ENCODE data around the gene GAS1. TPM values are rescaled to one million over a fixed set of nuclear protein-coding genes. Genes with fewer than 3 reads are reported as not detected.

GAS1 gene
- total and polyA plus RNA-seq, 10 of the 15 experiments (the other 5 are each of a cell fraction or from before 2014, with no cell fraction given): not detected

GRCh38 chr9:86968258-86968920 is 21.1 kb upstream of the GAS1 start:
- Histone ChIP-seq H3K9me3 (replicated peaks; ENCODE audit: control insufficient read depth, insufficient read depth, low read length) (no peaks in the 10 kb centered on the region), H3K4me3 (no peak overlapping the region), H3K27me3 (replicated peaks in 1 of 2; ENCODE audit: control insufficient read depth in 2 of 2, insufficient read depth in 2 of 2, low read length in 1 of 2) (no peaks in the 10 kb centered on the region; a peak in 1 of 4 replicates), H3K4me2 (ENCODE audit: control insufficient read depth, insufficient read depth) (no peak overlapping the region), H3K9ac (ENCODE audit: control insufficient read depth, insufficient read depth, low read length) (no peak overlapping the region), H2AFZ (ENCODE audit: control insufficient read depth, low read depth, low read length) (no peak overlapping the region), H3K79me2 (ENCODE audit: control insufficient read depth, insufficient read depth, low read length) (no peaks in the 10 kb centered on the region), H3K27ac (ENCODE audit: control insufficient read depth, insufficient read depth) (no peak overlapping the region), H3K36me3 (ENCODE audit: control insufficient read depth in 2 of 2, insufficient read depth in 2 of 2, low read length in 1 of 2) (no peaks in the 10 kb centered on the region), H3K4me1 (ENCODE audit: control insufficient read depth, insufficient read depth, low read length) (no peaks in the 10 kb centered on the region), H4K20me1 (ENCODE audit: control insufficient read depth, insufficient read depth) (no peaks in the 10 kb centered on the region)
- TF ChIP-seq ELK1 (IDR thresholded peaks at IDR 0.05; ENCODE audit: low read depth, low read length) (no peak), TAF1 (IDR thresholded peaks at IDR 0.05; ENCODE audit: borderline replicate concordance, low read depth, low read length) (no peak), IRF3 (IDR thresholded peaks at IDR 0.05) (no peak), E2F4 (IDR thresholded peaks at IDR 0.05; ENCODE audit: low read depth, low read length) (no peak), SREBF2 (IDR thresholded peaks at IDR 0.05; ENCODE audit: low read length) (no peak), E4F1 (IDR thresholded peaks at IDR 0.05; ENCODE audit: borderline replicate concordance, partially characterized antibody) (no peak), REST (IDR thresholded peaks at IDR 0.05; ENCODE audit: low read depth, low read length) (no peak)
- ChIA-PET CTCF (no interaction called here), RAD21 (ENCODE audit: unreplicated experiment) (no interaction called here), POLR2A (no interaction called here), SMC1A (ENCODE audit: uncharacterized antibody, unreplicated experiment) (interaction anchor here (1.0 kb wide), 1 partner anchor 42 kb away, joined by 3 read pairs; no protein-coding TSS in a partner anchor)
- WGBS (ENCODE audit: insufficient coverage, insufficient replicate concordance, low lambda C conversion rate, missing lambda C conversion rate): 16% methylated on average over 8 of the region's 8 CpGs
- in situ Hi-C loops (cut with MboI) (no loop called here), intact Hi-C loops (cut with micrococcal nuclease; ENCODE audit: unreplicated experiment) (no loop called here)
- ATAC-seq (no peak), FAIRE-seq (no peak), DNase-seq (ENCODE audit: low read depth, low spot score) (no peak)
- no TSS peak for BruUV-seq (replicated peaks)
